Lower leg skin (tissue), 4 donors: Measurements from ENCODE around the gene KLHL5. TPM values are rescaled to one million over a fixed set of nuclear protein-coding genes. Genes with fewer than 3 reads are reported as not detected.

Experiments used
- DNase-seq, 2 donors: peaks; one replicate each; pipeline ENCODE4 v3.0.0-alpha.2; 2019; ENCODE audit warnings: low spot score in 2 of 2
- H3K4me3 ChIP-seq: fragments of 200-600 bp; sonication (generic); 2 replicates; pipeline ENCODE4 v1.5.1; 2017; ENCODE audit warnings: mild to moderate bottlenecking, low read depth; ENCODE audit not compliant: poor library complexity, severe bottlenecking
- POLR2A ChIP-seq, 2 donors: fragments of 450-650 bp; IDR thresholded peaks; one replicate each; pipeline ENCODE4 v1.6.1; 2016 to 2017; ENCODE audit warnings: antibody characterized with exemption in 2 of 2, mild to moderate bottlenecking in 1 of 2, moderate library complexity in 1 of 2
- WGBS, 2 donors: methylation state at CpG; one replicate each; pipeline ENCODE4 v1.1.5; 2018; 5-methylcytosine and 5-hydroxymethylcytosine counted together
- intact Hi-C: fragments of 100-400 bp; cut with DNase I; formaldehyde crosslinking; loops from one replicate; pipeline ENCODE4 v1.15.0; 2023; ENCODE audit warnings: low total_unique reads
- total RNA-seq, 4 donors: library from RNA; depleted of rRNA; stranded (reverse); fragments of >200 nt; gene quantifications; one replicate each; pipeline ENCODE4 v1.1.0, GENCODE V29; 2016
- TF ChIP-seq, protein P1 (sequence below), 3 donors: fragments of 450-650 bp; IDR thresholded peaks; one replicate each; pipeline ENCODE4 v1.5.1; 2016; ENCODE audit warnings: antibody characterized with exemption in 3 of 3, mild to moderate bottlenecking in 3 of 3, moderate library complexity in 2 of 3

KLHL5 gene
- total RNA-seq, 4 donors from 2014 or later: 4.8 to 14.5 (median 11.2) TPM

DNA sequence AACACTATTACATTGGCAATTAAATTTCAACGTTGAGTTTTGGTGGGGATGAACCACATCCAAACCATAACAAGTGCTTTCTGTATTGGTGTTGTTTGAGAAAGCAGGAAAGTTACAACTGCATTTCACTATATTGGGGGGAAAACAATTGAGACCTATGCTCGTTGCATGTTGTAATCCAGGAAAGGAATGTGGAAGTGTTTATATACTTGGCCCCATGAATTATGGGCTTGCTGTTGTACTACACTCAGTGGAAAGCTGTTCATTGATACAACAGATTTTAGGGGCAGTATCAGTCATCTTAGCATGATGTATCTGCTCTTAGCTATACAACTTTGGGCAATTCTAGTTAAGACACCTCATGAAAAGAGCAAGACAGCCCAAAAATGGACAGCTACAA lies 52.4 kb downstream of the KLHL5 start:
- intact Hi-C loops: no loop called here
- H3K4me3 ChIP-seq: no peak overlapping the region
- TF ChIP-seq POLR2A (IDR thresholded peaks at IDR 0.05): no peak
- TF ChIP-seq, protein P1, sequence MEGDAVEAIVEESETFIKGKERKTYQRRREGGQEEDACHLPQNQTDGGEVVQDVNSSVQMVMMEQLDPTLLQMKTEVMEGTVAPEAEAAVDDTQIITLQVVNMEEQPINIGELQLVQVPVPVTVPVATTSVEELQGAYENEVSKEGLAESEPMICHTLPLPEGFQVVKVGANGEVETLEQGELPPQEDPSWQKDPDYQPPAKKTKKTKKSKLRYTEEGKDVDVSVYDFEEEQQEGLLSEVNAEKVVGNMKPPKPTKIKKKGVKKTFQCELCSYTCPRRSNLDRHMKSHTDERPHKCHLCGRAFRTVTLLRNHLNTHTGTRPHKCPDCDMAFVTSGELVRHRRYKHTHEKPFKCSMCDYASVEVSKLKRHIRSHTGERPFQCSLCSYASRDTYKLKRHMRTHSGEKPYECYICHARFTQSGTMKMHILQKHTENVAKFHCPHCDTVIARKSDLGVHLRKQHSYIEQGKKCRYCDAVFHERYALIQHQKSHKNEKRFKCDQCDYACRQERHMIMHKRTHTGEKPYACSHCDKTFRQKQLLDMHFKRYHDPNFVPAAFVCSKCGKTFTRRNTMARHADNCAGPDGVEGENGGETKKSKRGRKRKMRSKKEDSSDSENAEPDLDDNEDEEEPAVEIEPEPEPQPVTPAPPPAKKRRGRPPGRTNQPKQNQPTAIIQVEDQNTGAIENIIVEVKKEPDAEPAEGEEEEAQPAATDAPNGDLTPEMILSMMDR (IDR thresholded peaks at IDR 0.05): no peak
- no peak for DNase-seq
- WGBS, 2 donors: 63 to 70% methylated on average over 2 of the region's 2 CpGs

DNA sequence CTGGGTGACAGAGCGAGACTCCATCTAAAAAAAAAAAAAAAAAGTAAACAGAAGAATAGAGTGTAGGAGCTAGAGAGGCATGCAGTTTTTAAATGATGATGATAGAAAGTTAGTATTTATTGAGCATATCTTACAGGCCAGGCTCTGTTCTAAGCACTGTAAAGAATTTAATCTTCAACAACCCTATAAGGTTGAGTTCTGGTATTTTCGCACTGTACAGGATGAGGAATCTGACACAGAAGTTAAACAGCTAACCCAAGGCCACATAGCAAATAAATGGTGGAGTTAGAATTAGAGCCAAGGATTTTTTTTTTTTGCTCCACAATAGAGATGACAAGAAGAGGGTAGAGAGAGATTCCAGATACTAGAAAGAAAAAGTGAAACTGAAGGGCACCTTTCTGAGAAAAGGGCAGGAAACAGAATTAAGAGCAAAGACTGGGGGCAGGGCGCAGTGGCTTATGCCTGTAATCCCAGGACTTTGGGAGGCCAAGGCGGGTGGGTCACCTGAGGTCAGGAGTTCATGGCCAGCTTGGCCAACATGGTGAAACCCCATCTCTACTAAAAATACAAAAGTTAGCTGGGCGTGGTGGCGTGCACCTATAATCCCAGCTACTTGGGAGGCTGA lies 56.1 kb downstream of the KLHL5 start:
- 94 to 95% methylated on average over 6 of the region's 6 CpGs for WGBS, 2 donors
- TF ChIP-seq, protein P1 (IDR thresholded peaks at IDR 0.05): no peak
- no peak for TF ChIP-seq POLR2A (IDR thresholded peaks at IDR 0.05)
- intact Hi-C loops: no loop called here
- no peak for DNase-seq
- H3K4me3 ChIP-seq: no peak overlapping the region

DNA sequence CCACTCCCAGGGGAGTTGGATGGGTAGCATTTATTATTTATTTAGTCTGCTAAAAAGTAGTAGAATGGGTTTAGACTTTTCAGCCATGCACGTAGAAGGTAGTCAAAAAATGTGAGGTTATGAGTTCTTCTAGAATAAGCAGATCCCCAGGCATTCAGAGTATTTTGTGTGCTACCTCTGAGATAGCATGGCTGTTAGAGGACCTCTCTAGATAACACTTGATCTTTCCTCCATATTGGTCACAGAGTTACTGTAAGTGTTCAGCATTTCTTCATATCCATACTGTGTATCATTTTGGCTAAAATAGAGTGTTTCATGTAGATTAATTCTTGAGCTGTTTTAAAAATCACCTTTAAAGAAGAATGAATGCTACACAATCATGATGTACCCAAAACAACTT lies 58.4 kb downstream of the KLHL5 start:
- intact Hi-C loops: no loop called here
- DNase-seq: no peak
- WGBS, 2 donors: 100% methylated on average over 1 of the region's 1 CpG
- no peak overlapping the region for H3K4me3 ChIP-seq
- TF ChIP-seq, protein P1 (IDR thresholded peaks at IDR 0.05): no peak
- TF ChIP-seq POLR2A (IDR thresholded peaks at IDR 0.05): no peak

DNA sequence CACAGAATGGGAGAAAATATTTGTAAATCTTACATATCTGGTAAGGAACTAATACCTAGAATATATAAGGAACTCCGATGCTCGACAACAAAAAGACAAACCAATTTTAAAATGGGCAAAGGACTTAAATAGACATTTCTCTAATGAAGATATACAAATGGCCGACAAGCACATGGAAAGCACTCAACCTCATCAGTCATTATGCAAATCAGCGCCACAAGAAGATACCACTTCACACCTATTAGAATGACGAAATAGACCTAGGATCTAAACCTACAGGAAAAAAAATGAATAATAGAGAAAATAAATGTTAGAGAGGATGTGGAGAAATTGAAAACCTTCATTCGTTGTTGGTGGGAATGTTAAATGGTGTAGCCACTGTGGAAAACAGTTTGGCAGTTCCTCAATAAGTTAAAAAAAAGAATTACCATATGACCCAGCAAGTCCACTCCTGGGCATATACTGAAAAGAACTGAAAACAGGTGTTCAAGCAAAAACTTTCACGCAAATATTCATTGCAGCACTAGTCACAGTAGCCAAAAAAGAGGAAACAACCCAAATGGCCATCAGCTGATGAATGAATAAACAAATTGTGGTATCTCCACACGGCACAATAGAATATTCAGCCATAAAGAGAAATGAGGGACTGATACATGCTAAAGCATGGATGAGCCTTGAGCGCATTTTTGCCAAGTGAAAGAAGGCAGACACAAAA lies 63.0 kb downstream of the KLHL5 start:
- DNase-seq: no peak
- H3K4me3 ChIP-seq: no peak overlapping the region
- 96% methylated on average over 9 of the region's 9 CpGs for WGBS, 2 donors
- no peak for TF ChIP-seq POLR2A (IDR thresholded peaks at IDR 0.05)
- TF ChIP-seq, protein P1 (IDR thresholded peaks at IDR 0.05): no peak
- intact Hi-C loops: no loop called here

DNA sequence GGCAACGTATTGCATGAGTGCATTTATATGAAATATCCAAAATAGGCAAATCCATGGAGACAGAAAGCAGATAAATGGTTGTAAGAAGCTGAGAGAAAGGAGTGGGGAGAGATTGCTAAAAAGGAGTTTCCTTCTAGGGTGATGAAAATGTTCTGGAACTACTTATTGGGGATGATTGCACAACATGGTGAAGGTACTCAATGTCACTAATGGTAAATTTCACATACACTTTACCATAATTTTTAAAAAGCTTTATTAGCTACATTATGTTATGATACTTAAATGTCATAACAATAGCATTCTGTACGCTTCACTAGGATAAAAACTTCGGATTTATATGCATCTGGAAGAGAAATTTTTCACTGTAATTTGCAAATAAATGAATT lies 63.6 kb downstream of the KLHL5 start:
- intact Hi-C loops: no loop called here
- H3K4me3 ChIP-seq: no peak overlapping the region
- TF ChIP-seq, protein P1 (IDR thresholded peaks at IDR 0.05): no peak
- no peak for TF ChIP-seq POLR2A (IDR thresholded peaks at IDR 0.05)
- DNase-seq: no peak
- WGBS, 2 donors: 93 to 95% methylated on average over 3 of the region's 3 CpGs
